PC-9 (cell line): ENCODE data around the gene CHIC2. TPM values are rescaled to one million over a fixed set of nuclear protein-coding genes. Genes with fewer than 3 reads are reported as not detected.

ENCODE experiments used
- BruUV-seq: library from RNA; stranded (reverse); fragments of 400-500 nt; replicated peaks from 2 replicates; lab custom pipeline; 2021; lab: Mats Ljungman, UMichigan
- CTCF ChIA-PET: fragments of 300-600 bp; sonication (Branson Sonifier 250); formaldehyde crosslinking; loops from one replicate; lab custom pipeline; 2022; ENCODE audit warnings: antibody characterized with exemption; lab: Charles Lee
- POLR2A ChIA-PET: fragments of 300-600 bp; sonication (Branson Sonifier 250); formaldehyde crosslinking; loops from one replicate; lab custom pipeline; 2022; ENCODE audit warnings: antibody characterized with exemption; ENCODE audit not compliant: unreplicated experiment; lab: Charles Lee
- DNase-seq, 2 experiments: peaks; one replicate each; pipeline versions ENCODE4 v3.0.0 to v3.0.0-alpha.2; 2015 to 2022; ENCODE audit warnings: mixed read lengths in 1 of 2
- H2AFZ ChIP-seq: fragments of 200-600 bp; sonication (generic); 2 replicates; pipeline ENCODE4 v1.8.1; 2017; ENCODE audit warnings: antibody characterized with exemption
- H3F3A ChIP-seq: fragments of 200-600 bp; sonication (generic); 2 replicates; pipeline ENCODE4 v1.8.1; 2017; ENCODE audit warnings: antibody characterized with exemption, mild to moderate bottlenecking, low read depth; ENCODE audit not compliant: insufficient read depth
- H3K27ac ChIP-seq: fragments of 200-600 bp; sonication (generic); 2 replicates; pipeline ENCODE4 v1.6.1; 2016; ENCODE audit warnings: mixed run types
- H3K27me3 ChIP-seq: fragments of 200-600 bp; sonication (generic); 2 replicates; pipeline ENCODE4 v1.6.1; 2016; ENCODE audit warnings: low read depth, mixed run types; ENCODE audit not compliant: insufficient read depth
- H3K36me3 ChIP-seq: fragments of 200-600 bp; sonication (generic); 2 replicates; pipeline ENCODE4 v1.6.1; 2016; ENCODE audit warnings: low read depth, mixed run types
- H3K4me1 ChIP-seq: fragments of 200-600 bp; sonication (generic); replicated peaks from 2 replicates; pipeline ENCODE4 v1.6.1; 2016; ENCODE audit warnings: mixed run types; ENCODE audit not compliant: insufficient read depth
- H3K4me2 ChIP-seq: fragments of 200-600 bp; sonication (generic); 2 replicates; pipeline ENCODE4 v1.6.1; 2017; ENCODE audit warnings: mixed run types
- H3K4me3 ChIP-seq: fragments of 200-600 bp; sonication (generic); 2 replicates; pipeline ENCODE4 v1.6.1; 2016; ENCODE audit warnings: mixed run types
- H3K79me2 ChIP-seq: fragments of 200-600 bp; sonication (generic); 2 replicates; pipeline ENCODE4 v1.6.1; 2017; ENCODE audit warnings: low read depth, mixed run types
- H3K9me2 ChIP-seq: fragments of 200-600 bp; sonication (generic); 2 replicates; pipeline ENCODE4 v1.8.1; 2017; ENCODE audit warnings: mild to moderate bottlenecking; ENCODE audit not compliant: insufficient read depth
- H3K9me3 ChIP-seq: fragments of 200-600 bp; sonication (generic); 2 replicates; pipeline ENCODE4 v1.8.1; 2016; ENCODE audit warnings: low read depth; ENCODE audit not compliant: insufficient read depth
- H4K20me1 ChIP-seq: fragments of 200-600 bp; sonication (generic); 2 replicates; pipeline ENCODE4 v1.8.1; 2017; ENCODE audit not compliant: insufficient read depth
- CTCF ChIP-seq: fragments of 200-600 bp; sonication (generic); conservative IDR thresholded peaks from 2 replicates; pipeline ENCODE4 v1.6.1; 2017; ENCODE audit warnings: mixed run types, antibody characterized with exemption, mild to moderate bottlenecking, moderate library complexity
- EZH2 ChIP-seq: fragments of 200-600 bp; sonication (generic); IDR thresholded peaks from 2 replicates; pipeline ENCODE4 v1.8.0; 2017; ENCODE audit warnings: antibody characterized with exemption, low read depth
- intact Hi-C: fragments of 100-400 bp; cut with micrococcal nuclease; formaldehyde crosslinking; loops from one replicate; pipeline ENCODE4 v1.10.0; 2022; ENCODE audit not compliant: unreplicated experiment
- total RNA-seq: library from RNA; stranded (reverse); gene quantifications from 2 replicates; pipeline ENCODE4 v1.2.3, GENCODE V29; 2021

The CHIC2 gene
- total RNA-seq, 1 experiment from 2014 or later: 12.1 TPM

GRCh38 chr4:53960843-53961242 is 103.6 kb downstream of the CHIC2 start:
- ChIA-PET POLR2A (no interaction called here), CTCF (no interaction called here)
- no peak overlapping the region for H3K4me3 ChIP-seq
- H3K27me3 ChIP-seq: no peaks in the 10 kb centered on the region
- H3K4me2 ChIP-seq: no peak overlapping the region
- H3F3A ChIP-seq: no peaks in the 10 kb centered on the region
- H3K36me3 ChIP-seq: no peaks in the 10 kb centered on the region
- H3K4me1 ChIP-seq: no peaks in the 10 kb centered on the region
- H4K20me1 ChIP-seq: no peaks in the 10 kb centered on the region
- H3K27ac ChIP-seq: no peak overlapping the region
- DNase-seq: no peak
- no peak overlapping the region for H2AFZ ChIP-seq
- intact Hi-C loops: no loop called here
- no TSS peak for BruUV-seq
- no peaks in the 10 kb centered on the region for H3K79me2 ChIP-seq
- no peaks in the 10 kb centered on the region for H3K9me3 ChIP-seq
- H3K9me2 ChIP-seq: no peaks in the 10 kb centered on the region
- TF ChIP-seq CTCF (no peak), EZH2 (no peak)

Other genes with a start within 250 kb of the CHIC2 start
- gene GSX2, start 35.6 kb upstream of the CHIC2 start, total RNA-seq: not detected in 2 replicates
- gene PDGFRA, start 164.7 kb upstream of the CHIC2 start, total RNA-seq: not detected in 2 replicates